HG03103 (cell line): ENCODE data around the gene PIK3CB.
A peak's percentile ranks its signal among the peaks of the same experiment; 100 is the strongest.
"Not testable (repeated sequence)": the region's sequence is repeated elsewhere in the genome, so short reads cannot be mapped to it uniquely, and the experiment has no call there.

Source experiments
- ATAC-seq: cut with Tn5 transposase; IDR thresholded peaks from one replicate; pipeline ENCODE4 v1.9.1; 2021; ENCODE audit warnings: low read depth; ENCODE audit not compliant: unreplicated experiment

The PIK3CB gene

DNA sequence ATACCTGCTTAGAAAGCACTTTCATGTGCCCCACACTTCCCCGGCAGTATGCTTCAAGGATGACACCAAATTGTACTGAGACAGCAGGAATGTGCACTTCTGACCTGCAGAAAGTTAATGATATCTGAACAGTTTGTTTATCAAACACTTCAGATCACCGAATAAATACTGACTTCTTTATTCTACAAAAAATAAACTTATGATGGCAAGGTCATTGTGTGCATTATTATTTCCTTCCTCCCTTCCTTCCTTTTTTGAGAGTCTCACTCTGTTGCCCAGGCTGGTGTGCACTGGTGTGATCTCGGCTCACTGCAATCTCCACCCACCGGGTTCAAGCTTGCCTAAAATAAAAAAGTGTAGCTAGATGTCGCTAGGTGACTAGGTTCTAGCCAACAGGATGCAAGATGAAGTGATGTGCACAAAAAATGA is 145.8 kb downstream of the PIK3CB start:
- no peak for ATAC-seq

DNA sequence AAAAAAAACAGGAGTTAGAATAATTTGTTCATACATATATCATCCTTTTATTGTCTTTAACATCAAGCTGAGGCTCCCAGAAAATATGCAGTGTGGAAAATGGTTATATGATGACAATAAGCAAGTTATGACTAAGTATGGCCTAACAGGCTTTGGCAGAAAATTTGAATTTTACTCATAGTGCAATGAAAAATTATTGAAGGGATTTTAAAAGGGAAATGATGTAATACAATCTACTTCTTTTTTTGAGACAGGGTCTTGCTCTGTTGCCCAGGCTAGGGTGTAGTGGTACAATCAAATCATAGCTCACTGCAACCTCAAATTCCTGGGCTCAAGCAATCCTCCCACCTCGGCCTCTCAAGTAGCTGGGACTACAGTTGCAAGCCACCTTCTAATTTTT is 147.5 kb downstream of the PIK3CB start:
- ATAC-seq, result peak; percentile 17

DNA sequence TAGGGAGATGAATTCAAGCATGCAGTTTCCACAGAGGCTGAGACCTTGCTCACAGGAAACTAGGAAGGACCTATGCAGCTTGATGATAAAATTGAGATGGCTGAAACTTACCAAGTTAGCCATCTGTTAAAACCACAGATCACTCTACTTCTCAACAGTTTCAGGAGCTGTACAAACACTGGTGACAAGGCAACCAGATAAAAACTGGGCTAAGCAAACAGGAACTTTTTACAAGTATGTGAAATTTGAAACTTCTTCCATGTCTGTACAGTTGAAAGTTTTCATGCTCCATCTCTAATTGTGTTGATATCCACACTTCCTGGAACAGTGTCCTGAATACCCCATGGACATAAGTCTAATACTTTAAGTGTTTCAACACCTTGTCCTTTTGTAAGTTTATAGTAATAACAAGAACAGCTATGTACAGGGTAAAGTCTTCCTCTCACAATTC is 147.9 kb downstream of the PIK3CB start:
- ATAC-seq, result peak; percentile 98

DNA sequence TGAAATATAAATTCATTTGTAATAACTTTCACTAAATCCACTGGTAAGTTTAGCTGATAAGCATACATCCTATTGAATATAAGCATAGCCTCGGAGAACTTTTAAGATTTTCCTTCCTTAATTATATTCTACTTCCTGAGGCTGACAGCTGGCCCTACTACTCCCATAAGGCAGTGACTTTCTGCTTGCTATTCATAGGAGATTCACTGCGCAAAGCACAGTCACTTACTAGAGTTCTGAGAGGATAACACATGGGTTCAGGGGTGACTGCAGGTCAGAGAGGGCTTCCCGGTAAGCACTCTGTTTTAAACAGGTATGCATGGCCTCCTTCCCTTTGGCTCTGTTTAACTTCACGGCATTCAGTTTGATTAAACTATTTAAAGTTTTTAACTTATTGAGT is 150.3 kb downstream of the PIK3CB start:
- ATAC-seq, result no peak

DNA sequence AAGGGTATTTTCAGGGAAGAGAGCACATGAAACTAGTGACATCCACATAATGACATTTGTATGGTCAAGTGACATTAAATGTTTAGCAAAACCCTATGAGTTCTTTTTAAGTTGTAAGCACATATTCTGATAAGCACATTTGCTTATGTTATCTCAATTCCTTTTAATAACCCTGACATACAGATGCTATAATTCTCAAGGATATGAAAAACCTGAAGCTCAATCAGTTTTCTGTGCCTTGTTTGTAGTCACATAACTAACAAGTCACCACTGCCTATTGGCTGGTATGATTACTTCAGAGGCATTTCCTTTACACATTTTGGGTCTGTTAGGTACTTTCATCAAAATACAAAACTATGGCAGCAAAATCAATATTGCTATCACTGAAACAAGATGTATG is 152.1 kb downstream of the PIK3CB start:
- ATAC-seq, result no peak

DNA sequence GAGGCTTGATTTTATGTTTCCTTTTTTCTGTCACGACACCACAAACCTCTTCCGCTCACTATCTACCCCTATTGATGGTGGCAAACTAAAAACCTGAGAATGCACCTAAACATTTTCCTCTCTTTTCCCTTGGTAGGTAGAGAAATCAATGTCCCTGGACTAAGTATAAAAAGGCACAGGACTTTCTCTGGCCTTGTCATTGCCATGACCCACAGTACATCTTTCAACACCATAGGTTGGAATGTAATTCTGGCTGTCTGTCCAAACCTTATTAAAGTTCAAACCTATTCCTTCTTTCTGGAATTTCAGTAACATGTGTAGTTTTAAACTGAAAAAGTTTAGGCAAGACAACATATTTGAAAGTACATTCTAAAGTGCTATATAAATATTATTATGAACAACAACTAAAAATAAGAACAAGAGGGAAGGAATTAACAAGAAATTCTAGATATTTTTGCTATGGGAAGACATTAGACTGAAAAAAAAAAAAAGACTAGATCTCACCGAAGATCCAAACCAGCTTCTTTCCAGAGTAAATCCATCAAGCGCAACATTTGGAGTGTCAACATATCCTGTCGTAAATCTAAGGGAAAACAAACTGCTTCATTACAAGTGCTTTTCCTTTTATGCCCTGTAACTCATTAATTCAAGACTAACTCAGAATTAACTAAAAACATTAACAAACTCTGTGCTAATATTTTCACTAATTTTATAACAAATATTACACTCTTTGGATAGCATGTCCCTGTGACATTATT is 153.1 kb downstream of the PIK3CB start:
- ATAC-seq, result no peak

DNA sequence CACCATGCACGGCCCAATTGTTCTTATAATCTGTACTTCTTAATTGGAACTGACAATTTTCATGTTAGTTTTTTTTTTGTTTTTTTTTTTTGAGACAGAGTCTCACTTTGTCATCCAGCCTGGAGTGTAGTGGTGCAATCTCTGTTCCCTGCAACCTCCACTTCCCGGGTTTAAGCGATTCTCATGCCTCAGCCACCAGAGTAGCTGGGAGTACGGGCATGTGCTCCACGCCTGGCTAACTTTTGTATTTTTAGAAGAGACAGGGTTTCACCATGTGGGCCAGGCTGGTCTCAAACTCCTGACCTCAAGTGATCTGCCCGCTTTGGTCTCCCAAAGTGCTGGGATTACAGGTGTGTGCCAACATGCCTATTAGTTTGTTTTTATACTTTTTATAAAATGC is 153.8 kb downstream of the PIK3CB start:
- not testable (repeated sequence) for ATAC-seq

DNA sequence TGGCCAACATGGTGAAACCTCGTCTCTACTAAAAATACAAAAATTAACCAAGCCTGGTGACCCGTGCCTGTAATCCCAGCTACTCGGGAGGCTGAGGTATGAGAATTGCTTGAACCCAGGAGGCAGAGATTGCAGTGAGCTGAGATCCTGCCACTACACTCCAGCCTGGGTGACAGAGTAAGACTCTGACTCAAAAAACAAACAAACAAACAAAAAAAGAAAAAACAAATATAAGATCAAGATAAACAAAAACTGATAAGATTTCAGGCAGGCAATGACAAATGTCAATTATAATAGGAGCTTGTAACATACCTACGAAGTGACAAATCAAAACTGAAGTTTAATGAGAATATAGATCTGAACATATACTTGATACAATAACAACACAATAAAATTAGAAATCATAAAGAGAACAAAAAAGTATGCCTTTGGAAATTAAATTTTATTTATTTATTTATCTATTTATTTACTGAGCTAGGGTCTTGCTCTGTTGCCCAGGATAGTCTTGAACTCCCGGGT is 155.8 kb downstream of the PIK3CB start:
- ATAC-seq, result no peak

DNA sequence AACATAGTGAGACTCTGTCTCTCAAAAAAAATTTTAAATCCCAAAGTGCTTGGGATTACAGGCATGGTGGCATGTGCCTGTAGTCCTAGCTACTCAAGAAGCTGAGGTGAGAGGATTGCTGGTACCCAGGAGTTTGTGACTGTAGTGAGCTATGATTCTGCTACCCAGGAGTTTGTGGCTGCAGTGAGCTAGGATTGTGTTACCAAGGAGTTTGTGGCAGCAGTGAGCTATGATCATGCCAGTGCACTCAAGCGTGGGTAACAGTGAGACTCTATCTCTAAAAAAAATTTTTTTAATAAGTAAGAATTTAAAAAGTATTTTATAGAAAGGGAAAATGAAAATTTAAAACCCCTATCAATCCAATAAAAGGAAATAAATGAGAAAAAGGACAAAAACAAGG is 156.6 kb downstream of the PIK3CB start:
- ATAC-seq, result no peak

DNA sequence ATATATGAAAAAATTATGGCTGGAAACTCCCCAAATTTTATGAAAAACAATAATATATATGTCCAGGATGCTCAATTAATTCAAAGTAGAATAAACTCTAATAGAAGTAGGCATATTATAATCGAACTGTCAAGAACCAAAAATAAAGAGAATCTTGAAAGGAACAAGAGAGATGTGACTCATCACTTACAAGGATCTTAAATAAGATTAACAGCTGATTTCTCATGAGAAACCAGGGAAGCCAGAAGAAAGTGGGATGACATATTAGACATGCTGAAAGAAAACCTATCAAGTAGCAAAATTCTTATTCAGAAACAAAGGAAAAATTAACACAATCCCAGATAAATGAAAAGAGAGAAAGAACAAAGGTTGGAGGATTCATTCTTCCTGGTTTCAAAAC is 159.3 kb downstream of the PIK3CB start:
- ATAC-seq, result no peak

DNA sequence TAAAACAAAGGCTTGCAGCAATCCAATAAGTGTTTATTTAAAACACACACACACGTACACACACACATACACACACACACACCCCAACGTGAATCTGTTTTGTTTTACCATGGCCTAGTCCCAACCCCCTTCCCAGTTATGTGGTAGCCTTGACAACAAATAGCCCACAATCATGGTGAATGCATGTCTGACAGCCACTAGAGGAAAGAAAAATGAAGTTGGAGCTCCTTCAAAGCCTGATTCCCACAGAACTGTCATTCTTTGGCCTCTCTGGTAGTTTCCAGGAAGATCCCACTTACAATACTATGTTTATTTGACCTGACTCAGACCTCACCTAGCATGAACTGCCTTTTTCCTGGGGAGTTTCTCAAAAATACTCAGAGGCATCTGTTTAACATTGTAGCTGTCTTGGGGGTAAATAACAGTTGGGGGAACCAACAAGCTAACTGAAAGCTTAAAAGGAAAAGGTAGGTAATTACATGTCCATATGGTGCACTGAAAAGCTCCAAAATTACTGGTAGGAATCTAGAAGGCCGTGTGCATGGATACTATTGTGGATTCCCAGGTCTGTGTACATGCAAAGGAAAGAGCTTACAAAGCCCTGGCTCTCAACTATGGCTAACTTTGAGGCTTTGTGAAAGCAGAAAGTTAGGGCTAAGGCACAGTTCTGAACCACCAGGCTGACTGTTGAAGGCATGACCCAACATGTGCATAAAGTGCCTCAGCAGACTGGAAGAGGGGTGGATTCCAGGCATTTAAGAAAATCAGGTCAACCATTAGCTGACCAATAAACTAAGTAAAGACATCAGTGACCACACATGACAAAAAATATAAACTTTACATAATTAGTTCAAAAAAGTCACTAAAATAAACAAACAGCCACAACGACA is 160.8 kb downstream of the PIK3CB start:
- ATAC-seq, result no peak

DNA sequence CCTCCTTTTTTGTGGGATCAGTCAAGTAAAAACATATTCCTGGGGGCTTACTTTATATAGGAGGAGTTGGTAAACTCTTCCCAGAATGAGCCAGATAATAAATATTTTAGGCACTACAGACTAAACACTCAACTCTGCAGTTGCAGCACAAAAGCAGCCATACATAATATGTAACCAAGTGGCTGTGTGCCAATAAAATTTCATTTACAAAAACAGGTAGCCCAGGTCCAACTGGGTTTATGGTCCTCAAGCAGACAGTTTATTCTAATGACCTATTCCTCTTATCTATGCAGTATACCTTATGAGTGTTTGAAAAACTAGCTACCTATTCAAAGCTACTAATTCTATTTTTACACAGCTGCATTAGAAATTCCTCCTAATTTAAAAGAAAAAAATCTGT is 164.3 kb downstream of the PIK3CB start:
- no peak for ATAC-seq

DNA sequence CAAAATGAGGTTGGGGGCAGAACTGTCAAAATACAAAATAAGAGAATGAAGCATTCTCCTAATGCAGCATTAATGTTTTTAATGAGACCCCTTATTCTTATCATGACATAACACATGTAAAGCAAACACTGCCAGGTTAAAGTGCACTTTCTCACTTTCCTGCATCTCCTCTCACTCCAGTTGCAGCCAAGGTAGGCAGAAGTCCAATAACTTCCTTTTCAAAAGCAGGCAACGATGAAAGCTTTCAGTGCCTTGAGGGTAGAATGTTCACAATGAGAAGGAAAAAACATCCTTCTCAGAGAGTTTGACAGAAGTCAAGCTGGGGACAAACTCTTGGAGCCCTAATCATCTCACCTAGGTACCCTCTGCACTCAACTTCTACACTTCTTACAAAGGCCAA is 166.6 kb downstream of the PIK3CB start:
- ATAC-seq, result no peak

DNA sequence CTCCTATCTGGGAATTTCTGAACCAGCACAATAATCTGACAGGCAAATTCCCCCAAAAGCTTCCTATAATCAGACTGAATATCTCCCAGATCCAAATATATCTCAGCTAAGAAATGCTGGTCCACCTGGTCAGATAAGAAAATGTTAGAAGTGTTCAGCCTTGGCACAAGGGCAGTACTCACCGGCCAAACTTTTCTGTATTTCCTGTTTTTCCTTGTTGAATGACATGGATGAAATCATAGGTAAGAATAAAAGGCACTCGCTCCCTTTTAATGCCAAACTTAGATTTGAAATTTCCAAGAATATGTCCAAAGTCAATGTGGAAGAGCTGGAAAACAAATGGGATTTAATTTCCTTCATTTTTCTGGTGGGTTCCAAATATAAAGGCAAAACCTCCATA is 177.2 kb downstream of the PIK3CB start:
- no peak for ATAC-seq

DNA sequence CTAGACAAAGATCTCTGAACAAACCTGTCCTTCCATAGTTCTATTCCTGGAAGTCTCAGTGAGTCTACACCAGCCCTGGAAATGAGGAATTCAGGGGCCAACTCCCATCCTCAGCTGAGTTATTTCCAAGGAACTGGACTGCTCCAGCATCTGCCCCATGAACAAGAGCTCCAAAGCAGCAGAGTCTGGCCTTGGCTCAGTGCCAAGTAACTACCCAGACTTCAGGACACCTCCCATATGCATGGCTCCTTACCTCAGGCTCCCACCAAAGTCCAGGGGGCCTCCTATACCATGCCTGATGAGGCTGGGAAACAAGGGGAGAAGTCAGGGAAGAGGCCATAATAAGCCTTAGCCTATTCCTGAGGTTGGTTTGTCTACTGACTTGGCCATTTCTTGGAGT is 181.2 kb downstream of the PIK3CB start:
- no peak for ATAC-seq

DNA sequence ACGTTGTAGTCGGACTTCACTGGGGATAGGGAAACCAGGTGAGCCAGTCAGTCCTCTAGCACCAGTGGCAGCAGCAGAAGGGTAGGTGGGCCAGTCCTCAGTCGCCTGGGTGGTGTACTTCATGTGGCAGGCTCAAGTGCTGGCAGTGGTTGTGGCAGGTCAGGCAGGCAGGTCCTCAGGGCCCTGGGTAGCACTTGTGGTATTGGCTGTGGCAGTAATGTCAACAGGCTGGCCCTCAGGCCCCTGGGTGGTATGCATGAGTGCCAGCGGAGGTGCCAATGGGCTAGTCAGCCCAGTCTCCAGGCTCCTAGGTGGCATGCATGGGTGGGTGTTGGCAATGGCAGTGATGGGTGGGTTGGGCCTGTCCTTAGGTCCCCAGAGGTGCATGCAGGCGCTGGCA is 185.6 kb downstream of the PIK3CB start:
- ATAC-seq, result no peak

DNA sequence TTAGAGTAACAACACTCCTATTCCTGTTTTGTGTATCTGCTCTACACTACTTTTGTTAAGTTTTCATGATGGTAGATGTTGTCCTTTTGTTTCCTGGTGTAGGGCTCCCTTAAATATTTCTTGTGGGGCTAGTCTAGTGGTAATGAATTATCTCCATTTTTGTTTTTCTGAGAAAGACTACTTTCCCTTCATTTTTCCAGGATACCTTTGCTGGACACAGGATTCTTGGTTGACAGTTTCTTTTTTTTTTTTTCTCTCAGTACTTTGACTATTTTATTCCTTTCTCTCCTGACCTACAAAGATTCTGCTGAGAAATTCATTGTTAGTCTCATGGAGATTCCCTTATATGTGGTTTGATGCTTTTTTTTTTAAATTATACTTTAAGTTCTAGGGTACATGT is 188.2 kb downstream of the PIK3CB start:
- ATAC-seq, result no peak

DNA sequence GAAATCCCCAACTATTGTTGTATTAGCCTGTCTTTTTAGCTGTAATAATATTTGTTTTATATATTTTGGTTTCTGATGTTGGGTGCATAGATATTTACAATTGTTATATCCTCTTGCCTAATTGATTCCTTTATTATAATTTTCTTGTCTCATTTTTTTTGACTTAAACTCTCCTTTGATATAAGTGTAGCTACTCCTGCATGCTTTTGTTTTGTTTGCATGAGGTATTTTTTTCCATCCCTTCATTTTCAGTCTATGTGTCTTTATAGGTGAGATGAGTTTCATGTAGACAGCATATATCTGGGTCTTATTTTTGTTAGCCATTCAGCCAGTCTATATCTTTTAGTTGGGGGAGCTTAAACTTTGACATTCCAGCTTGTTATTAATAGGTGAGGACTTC is 188.7 kb downstream of the PIK3CB start:
- no peak for ATAC-seq

DNA sequence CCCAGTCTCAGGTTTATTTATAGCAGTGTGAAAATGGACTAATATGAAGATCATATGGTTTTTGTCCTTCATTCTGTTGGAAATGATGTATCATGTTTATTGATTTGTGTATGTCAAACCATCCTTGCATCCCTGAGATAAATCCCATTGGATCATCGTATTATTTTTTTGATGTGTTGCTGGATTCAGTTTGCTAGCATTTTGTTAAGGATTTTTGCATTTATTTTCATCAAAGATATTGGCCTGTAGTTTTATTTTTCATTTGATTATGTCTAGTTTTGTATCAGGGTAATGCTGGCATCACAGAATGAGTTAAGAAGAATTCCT is 191.8 kb downstream of the PIK3CB start:
- ATAC-seq, result no peak

DNA sequence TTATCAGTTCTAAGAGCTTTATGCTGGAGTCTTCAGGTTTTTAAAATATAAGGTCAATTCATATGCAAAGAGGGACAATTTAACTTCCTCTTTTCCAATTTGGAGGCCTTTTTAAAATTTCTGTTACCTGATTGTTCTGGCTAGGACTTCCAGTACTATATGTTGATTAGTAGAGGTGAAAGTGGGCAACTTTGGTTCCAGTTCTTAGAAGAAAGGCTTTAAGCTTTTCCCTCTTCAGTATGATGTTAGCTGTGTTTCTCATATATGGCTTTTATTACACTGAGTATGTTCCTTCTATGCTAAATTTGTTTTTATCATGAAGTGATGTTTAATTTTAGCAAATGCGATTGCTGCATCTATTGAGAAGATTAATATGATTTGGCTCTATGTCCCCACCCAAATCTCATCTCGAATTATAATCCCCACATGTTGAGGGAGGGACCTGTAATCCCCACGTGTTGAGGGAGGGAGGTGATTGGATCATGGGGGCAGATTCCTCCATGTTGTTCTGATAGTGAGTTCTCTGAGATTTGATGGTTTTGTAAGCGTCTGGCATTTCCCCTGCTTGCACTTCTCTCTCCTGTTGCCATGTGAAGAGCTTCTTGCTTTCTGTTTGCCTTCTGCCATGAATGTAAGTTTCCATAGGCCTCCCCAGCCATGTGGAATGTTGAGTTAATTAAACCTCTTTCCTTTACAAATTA is 192.4 kb downstream of the PIK3CB start:
- no peak for ATAC-seq

DNA sequence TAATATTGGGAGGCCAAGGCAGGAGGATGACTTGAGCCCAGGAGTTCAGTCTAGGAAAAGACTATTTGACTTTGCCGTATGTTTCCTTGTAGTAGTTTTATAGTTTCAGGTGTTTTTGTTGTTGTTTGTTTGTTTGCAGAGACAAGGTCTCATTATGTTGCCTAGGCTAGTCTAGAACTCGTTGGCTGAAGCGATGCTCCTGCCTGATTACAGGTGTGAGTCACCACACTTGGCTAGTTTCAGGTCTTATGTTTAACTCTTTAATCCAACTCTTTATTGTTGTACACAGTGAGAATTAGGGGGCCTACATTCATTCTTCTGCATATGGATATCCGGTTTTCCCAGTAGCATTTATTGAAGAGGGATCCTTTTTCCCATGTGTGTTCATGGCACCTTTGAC is 194.2 kb downstream of the PIK3CB start:
- ATAC-seq, result no peak
